Right forelimb (tissue), 1 donor: ENCODE data around the gene EHD4.

ENCODE experiments used
- DNase-seq: peaks from one replicate; pipeline ENCODE4 v3.0.0-alpha.2; 2018

Gene EHD4

GRCh38 chr15:41972253-41973242, at the start of gene EHD4:
TSS of gene EHD4 (minus strand) at chr15:41972557. CDS start at chr15:41972494, 63 bp downstream.
- peak; percentile 93 for DNase-seq

- DNase-seq: no peak
Observed at GRCh38 chr15:42021593-42021992, 49.2 kb upstream of the EHD4 start.

GRCh38 chr15:42020713-42021273, 48.4 kb upstream of the EHD4 start, which contains the start of gene PLA2G4E:
TSS of gene PLA2G4E (minus strand) at chr15:42021042. CDS start at chr15:42021030, 12 bp downstream.
- DNase-seq: no peak

- DNase-seq: no peak
Observed at GRCh38 chr15:42018306-42019224, 46.2 kb upstream of the EHD4 start.

- DNase-seq: no peak
Observed at GRCh38 chr15:42016971-42017370, 44.6 kb upstream of the EHD4 start.

GRCh38 chr15:42014406-42014805, 42.0 kb upstream of the EHD4 start:
- DNase-seq: no peak

GRCh38 chr15:42012928-42013482, 40.6 kb upstream of the EHD4 start:
- no peak for DNase-seq

- DNase-seq: no peak
Observed at GRCh38 chr15:42012241-42012640, 39.9 kb upstream of the EHD4 start.

- no peak for DNase-seq
Observed at GRCh38 chr15:42011074-42011473, 38.7 kb upstream of the EHD4 start.

GRCh38 chr15:42010434-42010833, 38.1 kb upstream of the EHD4 start:
- no peak for DNase-seq

- DNase-seq: no peak
Observed at GRCh38 chr15:42009474-42009873, 37.1 kb upstream of the EHD4 start.

GRCh38 chr15:42009022-42009421, 36.7 kb upstream of the EHD4 start:
- no peak for DNase-seq

GRCh38 chr15:42007386-42007785, 35.0 kb upstream of the EHD4 start:
- no peak for DNase-seq

- no peak for DNase-seq
Observed at GRCh38 chr15:42002333-42002732, 30.0 kb upstream of the EHD4 start.

- DNase-seq: no peak
Observed at GRCh38 chr15:42001236-42001635, 28.9 kb upstream of the EHD4 start.

GRCh38 chr15:41999290-42000285, 27.2 kb upstream of the EHD4 start:
- DNase-seq: no peak

GRCh38 chr15:41997845-41998244, 25.5 kb upstream of the EHD4 start:
- DNase-seq: no peak

- DNase-seq: no peak
Observed at GRCh38 chr15:41996921-41997592, 24.7 kb upstream of the EHD4 start.

- no peak for DNase-seq
Observed at GRCh38 chr15:41996376-41996775, 24.0 kb upstream of the EHD4 start.

- no peak for DNase-seq
Observed at GRCh38 chr15:41995476-41995855, 23.1 kb upstream of the EHD4 start.
